GM18505 (cell line): Measurements from ENCODE around the gene RASGRF1.

Experiments
- ATAC-seq: cut with Tn5 transposase; IDR thresholded peaks from one replicate; pipeline ENCODE4 v1.9.1; 2021; ENCODE audit not compliant: unreplicated experiment
- POLR2A ChIP-seq: IDR thresholded peaks from 4 replicates; pipeline ENCODE4 v1.6.1; 2011; ENCODE audit warnings: borderline replicate concordance; ENCODE audit not compliant: insufficient read depth, insufficient read length; ENCODE audit errors: extremely low read depth

The RASGRF1 gene

GRCh38 chr15:79067969-79068368, 22.6 kb downstream of the RASGRF1 start:
- TF ChIP-seq POLR2A: no peak
- no peak for ATAC-seq

- no peak for ATAC-seq
Measured at GRCh38 chr15:79067072-79067833, 23.3 kb downstream of the RASGRF1 start.

GRCh38 chr15:79066391-79067071, 24.0 kb downstream of the RASGRF1 start:
- no peak for TF ChIP-seq POLR2A
- ATAC-seq: no peak

More at GRCh38 chr15:79067072-79067833, 23.3 kb downstream of the RASGRF1 start:
- no peak for TF ChIP-seq POLR2A

- ATAC-seq: no peak
- TF ChIP-seq POLR2A: no peak
Measured at GRCh38 chr15:79065706-79066376, 24.7 kb downstream of the RASGRF1 start.

GRCh38 chr15:79065361-79065705, 25.2 kb downstream of the RASGRF1 start:
- TF ChIP-seq POLR2A: no peak
- no peak for ATAC-seq

- ATAC-seq: no peak
- TF ChIP-seq POLR2A: no peak
Measured at GRCh38 chr15:79064496-79064895, 26.1 kb downstream of the RASGRF1 start.

- no peak for TF ChIP-seq POLR2A
- ATAC-seq: no peak
Measured at GRCh38 chr15:79060175-79060574, 30.4 kb downstream of the RASGRF1 start.

GRCh38 chr15:79059081-79059572, 31.5 kb downstream of the RASGRF1 start:
- TF ChIP-seq POLR2A: no peak
- no peak for ATAC-seq

- no peak for ATAC-seq
- TF ChIP-seq POLR2A: no peak
Measured at GRCh38 chr15:79058260-79058850, 32.2 kb downstream of the RASGRF1 start.

- ATAC-seq: no peak
- TF ChIP-seq POLR2A: no peak
Measured at GRCh38 chr15:79057050-79057449, 33.5 kb downstream of the RASGRF1 start.

GRCh38 chr15:79054350-79054749, 36.2 kb downstream of the RASGRF1 start:
- no peak for ATAC-seq
- no peak for TF ChIP-seq POLR2A

GRCh38 chr15:79053894-79054293, 36.7 kb downstream of the RASGRF1 start:
- ATAC-seq: no peak
- no peak for TF ChIP-seq POLR2A
